HFFc6 (cell line): ENCODE results near the gene RPS3. TPM values are rescaled to one million over a fixed set of nuclear protein-coding genes. Genes with fewer than 3 reads are reported as not detected.

Experiments used
- DNase-seq: peaks from one replicate; pipeline ENCODE4 v3.0.0-alpha.2; 2018
- H3K27ac Mint-ChIP-seq: 2 replicates; pipeline ENCODE4 v1.8.0; 2020; ENCODE audit warnings: mild to moderate bottlenecking, mixed read lengths
- H3K27me3 Mint-ChIP-seq: 2 replicates; pipeline ENCODE4 v1.8.0; 2021; ENCODE audit warnings: mild to moderate bottlenecking, moderate library complexity, mixed read lengths; ENCODE audit not compliant: insufficient read depth
- H3K36me3 Mint-ChIP-seq: 2 replicates; pipeline ENCODE4 v1.8.0; 2021; ENCODE audit warnings: low read depth, mixed read lengths
- H3K4me1 Mint-ChIP-seq: 2 replicates; pipeline ENCODE4 v1.8.0; 2020; ENCODE audit warnings: low read depth, mixed read lengths
- H3K4me3 Mint-ChIP-seq: 2 replicates; pipeline ENCODE4 v1.8.0; 2020; ENCODE audit warnings: mild to moderate bottlenecking, moderate library complexity, mixed read lengths
- H3K9me3 Mint-ChIP-seq: 2 replicates; pipeline ENCODE4 v1.8.0; 2020; ENCODE audit warnings: mild to moderate bottlenecking, mixed read lengths
- total RNA-seq, 6 experiments: library from RNA; stranded (reverse); fragmentation: NEBNext Ultra II Directional; extraction: Animal tissue kit (Norgen Biotek cat#: 25700); gene quantifications; 2 replicates in 1 of 6; 3 replicates in 5 of 6; pipeline ENCODE4 v1.2.3, GENCODE V29; 2021
- TF ChIP-seq, protein P1 (sequence below): fragments of 200-600 bp; sonication (generic); IDR thresholded peaks from 2 replicates; pipeline ENCODE4 v1.5.0; 2021; ENCODE audit warnings: antibody characterized with exemption, mild to moderate bottlenecking

The RPS3 gene
- total RNA-seq, 6 experiments from 2014 or later, result 1,897 to 2,167 (median 1,932) TPM

DNA sequence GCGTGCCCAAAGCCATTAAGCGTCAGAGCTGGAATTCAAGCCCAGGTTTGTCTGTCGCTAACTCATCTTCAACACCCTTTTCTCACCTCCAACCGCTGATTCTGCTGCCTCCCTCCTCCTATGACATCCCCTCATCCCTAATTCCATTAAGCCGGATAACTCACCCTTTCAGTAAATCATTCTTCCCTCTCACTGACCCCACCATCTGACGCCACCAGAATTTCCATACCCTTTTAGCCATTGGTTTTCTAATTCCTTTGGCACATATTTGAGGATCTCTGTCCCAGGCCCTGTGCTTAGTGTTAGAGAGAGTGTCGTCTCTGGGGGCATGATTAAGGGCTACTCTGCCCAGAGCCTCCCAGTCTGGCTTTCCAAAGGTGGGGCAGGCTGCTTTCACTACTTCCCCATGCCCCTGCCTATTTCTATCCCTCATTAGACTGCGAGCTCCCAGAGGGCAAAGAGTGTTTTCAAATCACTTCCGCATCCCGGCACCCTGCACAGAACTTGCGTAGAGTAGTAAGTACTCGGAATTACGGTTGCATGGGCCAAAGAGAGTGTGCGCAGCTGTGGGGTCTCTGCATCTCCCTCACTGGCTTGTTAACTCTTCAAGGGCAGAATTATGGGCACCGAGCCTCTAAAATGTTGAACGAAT lies 29.8 kb downstream of the RPS3 start:
- TF ChIP-seq, protein P1, sequence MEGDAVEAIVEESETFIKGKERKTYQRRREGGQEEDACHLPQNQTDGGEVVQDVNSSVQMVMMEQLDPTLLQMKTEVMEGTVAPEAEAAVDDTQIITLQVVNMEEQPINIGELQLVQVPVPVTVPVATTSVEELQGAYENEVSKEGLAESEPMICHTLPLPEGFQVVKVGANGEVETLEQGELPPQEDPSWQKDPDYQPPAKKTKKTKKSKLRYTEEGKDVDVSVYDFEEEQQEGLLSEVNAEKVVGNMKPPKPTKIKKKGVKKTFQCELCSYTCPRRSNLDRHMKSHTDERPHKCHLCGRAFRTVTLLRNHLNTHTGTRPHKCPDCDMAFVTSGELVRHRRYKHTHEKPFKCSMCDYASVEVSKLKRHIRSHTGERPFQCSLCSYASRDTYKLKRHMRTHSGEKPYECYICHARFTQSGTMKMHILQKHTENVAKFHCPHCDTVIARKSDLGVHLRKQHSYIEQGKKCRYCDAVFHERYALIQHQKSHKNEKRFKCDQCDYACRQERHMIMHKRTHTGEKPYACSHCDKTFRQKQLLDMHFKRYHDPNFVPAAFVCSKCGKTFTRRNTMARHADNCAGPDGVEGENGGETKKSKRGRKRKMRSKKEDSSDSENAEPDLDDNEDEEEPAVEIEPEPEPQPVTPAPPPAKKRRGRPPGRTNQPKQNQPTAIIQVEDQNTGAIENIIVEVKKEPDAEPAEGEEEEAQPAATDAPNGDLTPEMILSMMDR, result no peak
- Mint-ChIP-seq H3K36me3 (peaks cover 4% of the 10 kb centered on the region), H3K9me3 (peaks cover 8% of the 10 kb centered on the region), H3K4me3 (no peak overlapping the region), H3K27me3 (peaks cover 44% of the 10 kb centered on the region), H3K27ac (no peak overlapping the region), H3K4me1 (peaks cover 4% of the 10 kb centered on the region; the same call in 1 of the 2 replicates)
- DNase-seq, result no peak

DNA sequence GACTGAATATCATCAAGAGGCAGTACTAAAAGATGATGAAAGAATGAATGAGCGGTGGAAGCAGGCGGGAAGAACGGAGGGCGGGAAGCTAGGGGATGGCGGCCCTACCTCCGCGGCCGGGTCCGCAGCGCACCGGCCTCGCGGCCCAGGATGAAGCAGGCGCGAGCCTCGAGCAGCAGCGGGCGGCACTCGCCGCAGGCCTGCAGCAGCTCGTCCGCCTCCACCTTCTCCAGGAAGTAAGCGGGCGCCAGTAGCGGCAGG lies 30.3 kb downstream of the RPS3 start:
- Mint-ChIP-seq H3K4me1 (peaks cover 4% of the 10 kb centered on the region; the same call in 1 of the 2 replicates), H3K9me3 (peaks cover 8% of the 10 kb centered on the region), H3K27ac (no peak overlapping the region), H3K27me3 (peaks cover 44% of the 10 kb centered on the region), H3K4me3 (no peak overlapping the region), H3K36me3 (peaks cover 4% of the 10 kb centered on the region)
- no peak for DNase-seq
- TF ChIP-seq, protein P1, result no peak

DNA sequence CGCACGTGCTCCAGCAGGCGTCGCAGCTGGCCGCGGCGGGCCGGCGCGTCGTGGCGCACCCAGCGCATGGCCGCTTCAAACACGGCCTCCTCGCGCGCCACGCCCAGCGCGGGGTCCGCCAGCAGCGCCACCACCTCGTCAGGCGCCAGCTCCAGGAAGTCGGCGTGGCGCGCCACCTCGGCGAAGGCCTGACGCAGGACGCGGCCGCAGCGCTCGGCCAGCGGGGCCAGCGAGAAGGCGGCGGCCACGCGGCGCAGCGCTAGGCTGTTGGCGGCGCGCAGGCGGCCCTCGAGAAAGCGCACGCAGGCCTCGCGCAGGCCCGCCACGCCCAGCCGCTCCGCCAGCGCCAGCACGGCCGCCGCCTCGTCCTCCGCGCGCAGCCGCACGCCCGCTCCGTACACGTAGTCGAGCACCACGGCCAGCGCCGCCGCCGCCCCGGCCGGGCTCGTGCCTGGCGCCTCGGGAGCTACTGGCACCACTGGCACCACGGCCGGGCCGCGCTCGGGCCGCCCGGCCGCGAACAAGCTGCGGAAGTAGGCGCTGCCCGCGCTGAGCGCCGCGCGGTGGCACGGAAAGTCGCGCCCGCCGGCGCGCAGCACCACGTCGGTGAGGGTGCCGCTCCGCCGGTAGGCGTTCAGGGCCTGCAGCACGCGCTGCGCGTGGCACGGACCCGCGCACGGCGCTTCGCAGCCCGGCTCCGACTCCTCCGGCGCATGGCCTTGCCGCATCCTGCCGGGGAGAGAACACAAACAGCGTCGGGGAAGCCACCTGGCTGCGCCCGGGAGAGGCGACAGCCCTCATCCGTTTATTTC lies 30.8 kb downstream of the RPS3 start:
- no peak for DNase-seq
- H3K4me3 Mint-ChIP-seq, result no peak overlapping the region
- H3K27ac Mint-ChIP-seq, result no peak overlapping the region
- TF ChIP-seq, protein P1, result no peak
- H3K27me3 Mint-ChIP-seq, result peaks cover 48% of the 10 kb centered on the region
- peaks cover 4% of the 10 kb centered on the region; the same call in 1 of the 2 replicates for H3K4me1 Mint-ChIP-seq
- peaks cover 4% of the 10 kb centered on the region for H3K36me3 Mint-ChIP-seq
- H3K9me3 Mint-ChIP-seq, result peaks cover 8% of the 10 kb centered on the region

DNA sequence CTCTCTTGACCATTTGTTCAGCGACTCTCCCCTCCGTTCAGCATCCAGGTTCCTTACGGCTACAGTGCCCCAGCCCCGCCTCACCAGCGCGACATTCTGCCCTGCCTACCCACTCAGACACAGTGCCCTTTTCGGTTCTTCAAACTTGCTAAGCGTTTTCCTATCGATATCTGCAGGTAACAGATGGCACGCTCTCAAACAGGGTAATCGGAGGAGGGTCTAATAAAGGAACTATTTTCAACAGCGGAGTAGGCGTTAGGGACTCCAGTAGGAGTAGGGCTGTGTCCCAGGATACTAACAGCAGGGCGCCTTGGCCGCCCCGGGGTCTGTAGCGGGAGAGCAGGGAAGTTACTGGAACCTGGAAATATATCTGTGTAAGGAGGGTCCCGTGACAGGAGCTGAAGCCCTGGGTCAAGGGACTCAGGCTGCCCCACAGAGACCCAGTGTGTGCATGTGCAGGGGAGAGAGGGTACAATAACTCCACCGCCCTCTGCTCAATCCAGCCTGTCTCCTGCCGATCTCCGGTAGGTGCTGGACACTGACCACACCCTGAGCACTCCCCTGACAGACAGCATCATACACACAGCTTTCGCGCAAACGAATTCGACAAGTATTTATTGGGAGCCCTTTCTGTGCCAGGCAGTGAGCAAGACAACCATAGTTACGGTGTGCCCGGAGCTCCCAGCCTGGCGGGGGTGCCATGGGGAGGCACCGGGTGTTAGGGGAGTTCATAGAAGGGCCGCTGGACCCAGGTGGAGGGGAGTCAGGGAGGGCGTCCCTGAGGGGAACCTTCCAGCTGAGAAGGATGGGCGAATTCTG lies 31.6 kb downstream of the RPS3 start:
- Mint-ChIP-seq H3K27me3 (peaks cover 55% of the 10 kb centered on the region), H3K36me3 (peaks cover 4% of the 10 kb centered on the region), H3K4me1 (peaks cover 4% of the 10 kb centered on the region; the same call in 1 of the 2 replicates), H3K4me3 (no peak overlapping the region), H3K9me3 (peaks cover 8% of the 10 kb centered on the region), H3K27ac (no peak overlapping the region)
- DNase-seq, result no peak
- TF ChIP-seq, protein P1, result no peak
